ENCODE measurements around the gene MRGPRD.

Gene MRGPRD

GRCh38 chr11:68933605-68934320 lies 47.0 kb downstream of the MRGPRD start:
- in situ Hi-C loops (cut with HindIII; ENCODE audit: low sequenced_read_pairs), result no loop called here

- in situ Hi-C loops (cut with HindIII; ENCODE audit: low sequenced_read_pairs), result no loop called here
Observed at GRCh38 chr11:68932933-68933577, 47.7 kb downstream of the MRGPRD start.

GRCh38 chr11:68932358-68932757 lies 48.4 kb downstream of the MRGPRD start:
- in situ Hi-C loops (cut with HindIII; ENCODE audit: low sequenced_read_pairs), result no loop called here

GRCh38 chr11:68931911-68932310 lies 48.9 kb downstream of the MRGPRD start:
- in situ Hi-C loops (cut with HindIII; ENCODE audit: low sequenced_read_pairs), result no loop called here

GRCh38 chr11:68930991-68931855 lies 49.6 kb downstream of the MRGPRD start:
- in situ Hi-C loops (cut with HindIII; ENCODE audit: low sequenced_read_pairs), result no loop called here
